LNCaP clone FGC (cell line): Measurements from ENCODE around the gene HDLBP.

Experiments used
- DNase-seq: peaks from one replicate; pipeline ENCODE4 v3.0.0-alpha.2; 2011; ENCODE audit warnings: low read depth
- H3K4me3 ChIP-seq: 2 replicates; pipeline ENCODE4 v1.5.1; 2011; ENCODE audit warnings: mild to moderate bottlenecking, low read depth, low read length, control low read depth
- CTCF ChIP-seq: IDR thresholded peaks from 2 replicates; pipeline ENCODE4 v1.5.1; 2012; ENCODE audit warnings: mild to moderate bottlenecking; ENCODE audit not compliant: control insufficient read depth, insufficient read depth; ENCODE audit errors: extremely low read depth

HDLBP gene

GRCh38 chr2:241349941-241350340 is 34.5 kb upstream of the HDLBP start:
- no peak for TF ChIP-seq CTCF
- DNase-seq = no peak
- no peak overlapping the region for H3K4me3 ChIP-seq

GRCh38 chr2:241344925-241345651 is 29.6 kb upstream of the HDLBP start:
- no peak overlapping the region for H3K4me3 ChIP-seq
- TF ChIP-seq CTCF = no peak
- DNase-seq = no peak

- TF ChIP-seq CTCF = no peak
- no peak for DNase-seq
- H3K4me3 ChIP-seq = no peak overlapping the region
Measured at GRCh38 chr2:241340631-241341163, 25.2 kb upstream of the HDLBP start.

- no peak for DNase-seq
- TF ChIP-seq CTCF = no peak
- no peak overlapping the region for H3K4me3 ChIP-seq
Measured at GRCh38 chr2:241339839-241340630, 24.6 kb upstream of the HDLBP start.

- H3K4me3 ChIP-seq = no peak overlapping the region
- TF ChIP-seq CTCF = no peak
- DNase-seq = no peak
Measured at GRCh38 chr2:241334813-241335212, 19.3 kb upstream of the HDLBP start.

- no peak for TF ChIP-seq CTCF
- H3K4me3 ChIP-seq = no peak overlapping the region
- no peak for DNase-seq
Measured at GRCh38 chr2:241330616-241330981, 15.1 kb upstream of the HDLBP start.
